ENCODE measurements around the gene MRPL14. TPM values are rescaled to one million over a fixed set of nuclear protein-coding genes. Genes with fewer than 3 reads are reported as not detected.

The MRPL14 gene
- total and polyA plus RNA-seq, 4 donors = 34.6 to 118 (median 40.9) TPM

DNA sequence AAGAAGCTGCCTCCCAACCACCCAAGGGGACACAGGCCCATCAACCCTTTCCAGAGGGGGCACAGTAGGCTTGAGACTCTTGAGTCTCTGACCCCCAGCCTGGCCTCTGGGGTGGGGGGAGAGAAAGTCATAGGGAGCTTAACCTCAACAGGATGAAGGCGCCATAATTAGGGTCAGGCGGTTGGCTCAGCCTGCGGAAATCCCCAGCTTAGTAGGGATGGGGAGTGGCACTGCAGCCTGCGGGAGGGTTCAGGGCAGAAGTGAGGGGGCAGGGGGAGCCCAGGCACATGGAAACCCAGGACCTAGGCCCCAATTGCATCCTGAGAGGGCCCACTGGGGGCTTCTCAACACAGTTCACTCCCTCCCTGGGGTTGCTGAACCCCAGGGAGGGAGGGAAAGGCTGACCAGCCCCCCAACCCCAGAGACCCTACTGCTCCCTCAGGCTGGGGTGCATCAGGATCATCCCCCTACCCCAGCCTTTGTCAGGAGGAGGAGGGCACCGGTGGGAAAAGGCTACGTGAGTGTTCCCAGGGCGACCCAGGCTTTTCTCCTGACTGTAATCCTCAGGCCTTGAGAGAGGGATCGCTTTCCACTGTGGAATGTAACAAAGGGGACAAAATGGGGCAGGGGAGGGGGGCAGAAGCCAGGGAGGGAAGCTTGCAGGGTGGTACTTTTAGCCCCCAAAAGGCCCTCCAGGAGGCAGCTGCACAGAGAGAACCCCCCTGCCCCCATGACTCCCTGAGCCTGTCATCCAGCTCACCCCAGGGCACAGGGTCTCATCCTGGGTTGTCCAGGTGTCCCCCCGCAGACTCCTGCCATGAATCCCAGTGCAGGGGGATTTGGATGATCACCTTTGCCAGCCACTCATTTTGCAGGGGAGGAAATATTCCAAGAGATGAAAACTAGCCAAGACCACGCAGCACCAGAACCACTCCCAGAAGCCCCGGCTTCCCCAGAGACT lies 46.4 kb downstream of the MRPL14 start:
- 86% methylated on average over 11 of the region's 11 CpGs for WGBS
- DNase-seq (ENCODE audit: low spot score) = no peak
- TF ChIP-seq FOXA1 (IDR thresholded peaks at IDR 0.05) (no peak), GABPA (IDR thresholded peaks at IDR 0.05 in 1 of 2, conservative IDR thresholded peaks at IDR 0.05 in 1 of 2) (no peak)
- no peak overlapping the region for H3K9ac ChIP-seq (ENCODE audit: low read depth in 1 of 2, low read length in 2 of 2)
- peaks cover 5 to 25% (median 12%) of the 10 kb centered on the region in 4 donors for H3K4me1 ChIP-seq (ENCODE audit: control insufficient read depth in 4 of 4, insufficient read depth in 4 of 4, low read length in 3 of 4)
- H3K27me3 ChIP-seq (ENCODE audit: control insufficient read depth in 4 of 4, insufficient read depth in 4 of 4, low read length in 3 of 4) = no peaks in the 10 kb centered on the region
- H3K36me3 ChIP-seq (ENCODE audit: control insufficient read depth in 4 of 4, insufficient read depth in 3 of 4, low read depth in 1 of 4, low read length in 3 of 4) = no peaks in the 10 kb centered on the region
- no peak overlapping the region for H3K4me3 ChIP-seq (ENCODE audit: low read depth in 1 of 3, low read length in 3 of 3)
- no peaks in the 10 kb centered on the region for H3K9me3 ChIP-seq (ENCODE audit: control insufficient read depth in 4 of 4, low read length in 3 of 4)
- H3K27ac ChIP-seq (ENCODE audit: low read depth in 1 of 2, low read length in 2 of 2) = no peak overlapping the region

DNA sequence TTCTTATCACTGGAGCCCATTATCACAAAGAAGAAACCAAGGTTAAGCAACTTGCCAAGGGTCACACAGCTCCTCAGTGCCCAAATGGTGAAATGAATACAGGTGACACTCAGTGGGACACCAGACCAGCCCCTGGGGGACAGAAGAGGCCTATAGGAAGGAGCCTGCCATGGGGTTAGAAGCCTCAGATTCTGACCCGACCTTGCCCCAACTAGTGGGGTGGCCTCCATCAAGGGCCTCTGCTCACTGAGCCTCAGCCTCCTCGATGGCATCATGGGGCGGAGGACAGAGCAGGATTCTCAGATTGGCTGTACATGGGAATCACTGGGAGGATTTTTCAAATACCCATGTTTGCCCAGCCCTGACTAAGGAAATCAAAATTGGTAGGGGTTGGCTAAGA lies 47.6 kb downstream of the MRPL14 start:
- no peak overlapping the region for H3K4me3 ChIP-seq (ENCODE audit: low read depth in 1 of 3, low read length in 3 of 3)
- no peaks in the 10 kb centered on the region for H3K36me3 ChIP-seq (ENCODE audit: control insufficient read depth in 4 of 4, insufficient read depth in 3 of 4, low read depth in 1 of 4, low read length in 3 of 4)
- H3K9ac ChIP-seq (ENCODE audit: low read depth in 1 of 2, low read length in 2 of 2) = no peak overlapping the region
- TF ChIP-seq SP1 (IDR thresholded peaks at IDR 0.05) = no peak
- TF ChIP-seq TAF1 (conservative IDR thresholded peaks at IDR 0.05) = no peak
- no peaks in the 10 kb centered on the region for H3K9me3 ChIP-seq (ENCODE audit: control insufficient read depth in 4 of 4, low read length in 3 of 4)
- DNase-seq (ENCODE audit: low spot score) = no peak
- H3K27ac ChIP-seq (ENCODE audit: low read depth in 1 of 2, low read length in 2 of 2) = no peak overlapping the region
- WGBS = 87% methylated on average over 3 of the region's 3 CpGs
- no peaks in the 10 kb centered on the region for H3K27me3 ChIP-seq (ENCODE audit: control insufficient read depth in 4 of 4, insufficient read depth in 4 of 4, low read length in 3 of 4)
- peaks cover 5 to 27% (median 12%) of the 10 kb centered on the region in 4 donors for H3K4me1 ChIP-seq (ENCODE audit: control insufficient read depth in 4 of 4, insufficient read depth in 4 of 4, low read length in 3 of 4)

DNA sequence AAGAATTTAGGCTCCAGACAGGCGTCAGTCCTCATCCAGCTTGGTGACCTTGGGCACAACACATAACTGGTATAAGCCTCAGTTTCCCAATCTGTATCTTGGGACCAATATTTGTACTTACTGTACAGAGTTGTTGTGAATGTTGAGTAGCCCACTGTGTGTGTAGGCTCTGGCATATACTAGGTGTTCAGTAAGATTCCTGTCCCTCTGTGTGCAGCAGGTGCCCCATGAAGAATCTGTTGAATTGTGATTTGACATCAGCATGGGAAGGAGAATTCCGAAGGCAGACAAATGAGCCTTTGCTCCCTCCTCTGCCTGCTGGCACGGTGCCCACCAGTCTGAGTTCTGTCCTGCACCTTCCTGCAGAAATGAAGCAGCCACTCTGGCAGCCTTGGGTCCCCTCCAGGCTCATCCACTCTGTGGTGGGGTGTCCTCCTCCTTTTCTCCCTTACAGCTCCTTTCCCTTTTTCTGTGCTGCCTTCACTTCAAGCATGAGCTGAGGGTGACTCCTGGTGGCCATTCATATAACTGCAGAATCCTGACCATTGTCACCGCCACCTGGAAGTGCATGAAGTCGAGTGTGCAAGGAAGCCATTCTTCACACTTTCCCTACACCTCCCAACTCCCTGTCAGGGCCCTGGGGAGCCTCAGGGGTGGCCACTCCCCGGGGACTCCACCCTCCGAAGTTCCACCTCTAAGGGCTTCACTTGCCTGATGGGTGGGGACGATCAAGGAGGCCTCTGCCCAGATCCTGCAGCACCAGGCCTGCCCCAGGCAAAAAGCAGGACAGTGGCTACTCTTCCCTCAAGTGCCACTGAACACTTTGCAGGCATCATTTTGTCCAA lies 48.2 kb downstream of the MRPL14 start:
- Histone ChIP-seq H3K4me3 (ENCODE audit: low read depth in 1 of 3, low read length in 3 of 3) (no peak overlapping the region), H3K27ac (ENCODE audit: low read depth in 1 of 2, low read length in 2 of 2) (no peak overlapping the region), H3K27me3 (ENCODE audit: control insufficient read depth in 4 of 4, insufficient read depth in 4 of 4, low read length in 3 of 4) (no peaks in the 10 kb centered on the region), H3K9ac (ENCODE audit: low read depth in 1 of 2, low read length in 2 of 2) (no peak overlapping the region), H3K9me3 (ENCODE audit: control insufficient read depth in 4 of 4, low read length in 3 of 4) (no peaks in the 10 kb centered on the region), H3K36me3 (ENCODE audit: control insufficient read depth in 4 of 4, insufficient read depth in 3 of 4, low read depth in 1 of 4, low read length in 3 of 4) (no peaks in the 10 kb centered on the region), H3K4me1 (ENCODE audit: control insufficient read depth in 4 of 4, insufficient read depth in 4 of 4, low read length in 3 of 4) (peaks cover 6 to 34% (median 14%) of the 10 kb centered on the region in 4 donors)
- 20% methylated on average over 8 of the region's 8 CpGs for WGBS
- TF ChIP-seq RAD21 (IDR thresholded peaks at IDR 0.05) (peak; percentile 98 to 99), GABPA (IDR thresholded peaks at IDR 0.05 in 1 of 2, conservative IDR thresholded peaks at IDR 0.05 in 1 of 2) (no peak), HNF4G (IDR thresholded peaks at IDR 0.05) (no peak)
- TF ChIP-seq, protein P1, sequence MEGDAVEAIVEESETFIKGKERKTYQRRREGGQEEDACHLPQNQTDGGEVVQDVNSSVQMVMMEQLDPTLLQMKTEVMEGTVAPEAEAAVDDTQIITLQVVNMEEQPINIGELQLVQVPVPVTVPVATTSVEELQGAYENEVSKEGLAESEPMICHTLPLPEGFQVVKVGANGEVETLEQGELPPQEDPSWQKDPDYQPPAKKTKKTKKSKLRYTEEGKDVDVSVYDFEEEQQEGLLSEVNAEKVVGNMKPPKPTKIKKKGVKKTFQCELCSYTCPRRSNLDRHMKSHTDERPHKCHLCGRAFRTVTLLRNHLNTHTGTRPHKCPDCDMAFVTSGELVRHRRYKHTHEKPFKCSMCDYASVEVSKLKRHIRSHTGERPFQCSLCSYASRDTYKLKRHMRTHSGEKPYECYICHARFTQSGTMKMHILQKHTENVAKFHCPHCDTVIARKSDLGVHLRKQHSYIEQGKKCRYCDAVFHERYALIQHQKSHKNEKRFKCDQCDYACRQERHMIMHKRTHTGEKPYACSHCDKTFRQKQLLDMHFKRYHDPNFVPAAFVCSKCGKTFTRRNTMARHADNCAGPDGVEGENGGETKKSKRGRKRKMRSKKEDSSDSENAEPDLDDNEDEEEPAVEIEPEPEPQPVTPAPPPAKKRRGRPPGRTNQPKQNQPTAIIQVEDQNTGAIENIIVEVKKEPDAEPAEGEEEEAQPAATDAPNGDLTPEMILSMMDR (IDR thresholded peaks at IDR 0.05; ENCODE audit: low read depth, low read length, missing input control) = peak; percentile 94
- peak; percentile 81 for DNase-seq (ENCODE audit: low spot score)

All from liver (tissue), 9 donors.